ENCODE results near the gene HHAT.

DNA sequence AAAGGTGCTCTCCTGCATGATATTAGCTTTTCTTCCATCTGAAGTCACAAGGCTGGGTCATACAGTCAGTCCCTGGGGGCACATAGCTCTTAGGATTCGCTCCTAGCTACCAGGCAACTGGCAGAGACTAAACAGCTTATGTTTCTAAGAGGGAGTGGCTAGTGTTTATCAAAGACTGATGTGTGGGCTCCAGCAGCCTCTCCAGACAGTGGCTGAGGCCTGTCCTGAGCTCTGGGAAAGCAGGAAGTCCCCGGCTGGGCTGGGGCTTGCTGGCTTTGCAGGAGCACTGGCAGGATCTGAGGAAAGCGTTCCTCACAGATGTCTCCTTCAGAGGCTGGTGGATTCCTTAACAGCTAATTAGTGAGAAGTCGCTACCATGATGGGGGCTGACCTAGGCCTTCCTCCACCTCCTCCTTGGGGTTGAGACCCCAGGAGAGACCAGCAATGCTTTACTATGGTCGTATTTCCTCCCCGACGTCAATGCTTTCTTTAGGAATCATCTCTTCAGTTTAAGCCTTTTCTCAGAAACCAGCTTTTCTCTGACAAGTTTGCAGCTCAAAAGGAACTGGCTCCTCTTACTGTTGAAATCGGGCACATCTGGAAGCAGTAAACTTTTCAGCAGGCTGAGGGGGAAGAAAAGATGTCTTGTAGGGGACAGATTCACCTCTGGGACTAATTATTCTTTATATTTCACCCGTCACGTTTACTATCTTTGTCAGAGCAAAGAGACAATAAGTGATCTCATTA is 33.5 kb upstream of the HHAT start:
- no peak for TF ChIP-seq EZH2 (IDR thresholded peaks at IDR 0.05; ENCODE audit: insufficient read depth, poor library complexity, severe bottlenecking)
- TF ChIP-seq EZH2phosphoT487 (IDR thresholded peaks at IDR 0.05; ENCODE audit: insufficient read depth, low read depth) = no peak

All from GM23248 (cell line).